GM13977 (cell line): ENCODE measurements around the gene FKBP3.

Source experiments
- DNase-seq: peaks from one replicate; pipeline ENCODE4 v3.0.0; 2012; ENCODE audit warnings: low spot score
- in situ Hi-C: fragments of 300-500 bp; cut with MboI; formaldehyde crosslinking; loops from one replicate; pipeline ENCODE4 v1.12.0; 2022; ENCODE audit warnings: low sequenced_read_pairs, low pct_unique_long_range_greater_than_20kb, mixed read lengths, inconsistent platforms; ENCODE audit not compliant: unreplicated experiment
- TF ChIP-seq, protein P1 (sequence below): IDR thresholded peaks from 2 replicates; pipeline ENCODE4 v1.5.1; 2012; ENCODE audit warnings: mild to moderate bottlenecking, control low read depth; ENCODE audit not compliant: insufficient read depth; ENCODE audit errors: extremely low read depth, missing control alignments

Gene FKBP3

DNA sequence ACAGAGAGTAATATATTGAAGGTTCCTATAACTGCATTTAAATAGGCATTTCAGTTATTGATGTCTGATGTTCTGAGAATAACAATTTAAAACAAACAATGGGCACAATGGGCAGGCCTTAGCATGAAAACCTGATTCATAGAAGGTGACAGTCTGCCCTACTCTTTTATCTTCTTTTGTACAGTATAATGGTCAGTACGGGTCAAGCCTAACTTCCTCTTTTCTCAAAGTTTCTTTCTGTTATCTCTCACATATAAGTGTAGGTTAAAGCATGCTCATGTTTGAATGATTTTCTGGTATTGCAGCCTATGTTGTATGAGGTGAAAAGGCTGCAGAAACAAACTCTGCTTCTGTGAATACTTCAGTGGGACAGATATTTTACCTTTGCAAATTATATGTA is 14.2 kb downstream of the FKBP3 start:
- DNase-seq, result no peak
- TF ChIP-seq, protein P1, sequence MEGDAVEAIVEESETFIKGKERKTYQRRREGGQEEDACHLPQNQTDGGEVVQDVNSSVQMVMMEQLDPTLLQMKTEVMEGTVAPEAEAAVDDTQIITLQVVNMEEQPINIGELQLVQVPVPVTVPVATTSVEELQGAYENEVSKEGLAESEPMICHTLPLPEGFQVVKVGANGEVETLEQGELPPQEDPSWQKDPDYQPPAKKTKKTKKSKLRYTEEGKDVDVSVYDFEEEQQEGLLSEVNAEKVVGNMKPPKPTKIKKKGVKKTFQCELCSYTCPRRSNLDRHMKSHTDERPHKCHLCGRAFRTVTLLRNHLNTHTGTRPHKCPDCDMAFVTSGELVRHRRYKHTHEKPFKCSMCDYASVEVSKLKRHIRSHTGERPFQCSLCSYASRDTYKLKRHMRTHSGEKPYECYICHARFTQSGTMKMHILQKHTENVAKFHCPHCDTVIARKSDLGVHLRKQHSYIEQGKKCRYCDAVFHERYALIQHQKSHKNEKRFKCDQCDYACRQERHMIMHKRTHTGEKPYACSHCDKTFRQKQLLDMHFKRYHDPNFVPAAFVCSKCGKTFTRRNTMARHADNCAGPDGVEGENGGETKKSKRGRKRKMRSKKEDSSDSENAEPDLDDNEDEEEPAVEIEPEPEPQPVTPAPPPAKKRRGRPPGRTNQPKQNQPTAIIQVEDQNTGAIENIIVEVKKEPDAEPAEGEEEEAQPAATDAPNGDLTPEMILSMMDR, result no peak
- in situ Hi-C loops, result no loop called here

DNA sequence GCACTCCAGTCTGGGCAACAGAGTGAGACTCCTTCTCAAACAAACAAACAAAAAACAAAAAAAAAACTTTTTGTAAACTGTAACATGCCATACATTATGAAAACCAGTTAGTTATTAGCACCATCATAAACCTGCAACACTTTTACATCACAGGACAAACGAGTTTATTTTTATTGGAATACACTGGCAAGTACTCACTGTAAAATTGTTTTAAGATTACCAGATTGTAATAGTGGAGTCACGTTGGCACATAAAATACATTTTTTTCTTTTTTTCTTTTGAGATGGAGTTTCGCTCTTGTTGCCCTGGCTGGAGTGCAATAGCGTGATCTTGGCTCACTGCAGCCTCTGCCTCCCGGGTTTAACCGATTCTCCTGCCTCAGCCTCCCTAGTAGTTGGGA is 15.7 kb downstream of the FKBP3 start:
- TF ChIP-seq, protein P1, result no peak
- in situ Hi-C loops, result no loop called here
- no peak for DNase-seq

DNA sequence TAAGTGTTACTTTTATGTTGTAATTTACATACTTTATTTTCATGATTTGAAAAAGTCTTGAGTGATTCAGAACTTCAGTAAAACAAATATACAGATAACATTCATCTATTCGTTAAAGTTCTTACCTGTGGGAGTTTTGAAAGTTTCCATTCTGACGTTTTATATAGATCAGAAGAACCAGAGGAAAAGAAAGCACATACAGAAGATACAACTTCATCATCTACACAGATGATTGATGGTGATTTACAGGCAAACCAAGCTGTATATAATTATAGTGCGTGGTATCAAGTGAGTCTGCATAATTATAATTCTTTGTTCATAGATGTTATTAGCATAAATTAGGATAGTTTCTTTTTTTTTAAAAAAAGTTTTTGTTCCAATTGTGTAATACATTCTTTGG is 20.0 kb downstream of the FKBP3 start:
- in situ Hi-C loops, result no loop called here
- DNase-seq, result no peak
- TF ChIP-seq, protein P1, result no peak

DNA sequence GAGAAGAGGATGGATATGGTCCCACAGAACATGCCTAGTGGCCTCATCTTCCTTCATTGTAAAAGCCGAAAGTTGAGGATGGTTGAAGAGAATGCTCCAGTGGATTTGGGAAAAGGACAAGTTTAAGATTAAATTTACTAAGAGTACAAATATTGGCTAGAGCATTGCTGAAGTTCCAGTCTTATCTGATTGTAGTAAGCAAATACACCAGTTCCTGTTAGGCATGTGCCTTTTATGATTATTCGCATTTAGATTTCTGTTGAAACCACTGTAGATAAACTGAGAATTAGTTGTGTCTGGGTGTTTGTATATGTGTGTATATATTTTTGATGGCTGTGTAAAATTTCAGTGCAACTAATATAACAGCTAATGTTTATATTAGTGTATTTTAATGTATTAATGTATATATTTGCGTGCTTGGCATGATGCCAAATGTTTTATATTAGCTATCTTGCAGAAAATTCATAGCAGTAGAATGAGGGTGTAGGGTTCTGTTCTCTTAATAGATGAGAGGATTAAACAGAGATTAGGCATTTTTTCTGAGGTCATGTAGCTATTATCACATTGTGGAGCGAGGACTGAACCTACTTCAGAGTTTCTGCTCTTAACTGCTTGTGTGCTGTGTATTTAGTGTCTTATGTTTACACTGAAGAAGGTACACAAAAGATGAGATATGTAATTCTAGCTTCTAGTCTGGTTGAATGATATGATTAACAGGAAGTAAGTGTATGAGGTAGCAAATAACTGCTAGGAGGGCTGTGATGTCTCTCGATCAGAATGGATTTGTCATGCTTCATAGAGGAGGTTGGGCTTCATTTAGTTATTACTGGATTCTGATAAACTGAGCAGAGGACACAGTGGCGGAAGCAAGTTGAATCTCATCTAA is 21.1 kb downstream of the FKBP3 start:
- TF ChIP-seq, protein P1, result no peak
- DNase-seq, result no peak
- in situ Hi-C loops, result no loop called here

DNA sequence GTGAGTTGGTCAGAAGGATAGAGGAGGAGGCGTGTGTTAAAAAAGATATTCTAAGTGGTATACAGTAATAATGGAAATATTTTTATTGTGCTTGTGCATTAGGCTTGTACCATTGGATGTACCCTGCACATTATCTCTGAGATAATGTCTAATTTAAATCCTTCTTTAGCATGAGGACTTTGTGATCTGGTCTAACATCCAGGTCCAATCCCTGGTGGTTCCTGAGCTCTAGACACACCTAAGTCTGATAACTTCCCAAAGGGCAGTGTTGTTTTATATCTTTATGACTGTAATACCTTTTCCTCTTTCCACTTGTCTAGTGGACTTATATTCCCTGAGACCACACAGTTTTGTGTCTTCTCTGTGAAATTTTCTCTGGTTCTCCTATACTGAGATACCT is 29.7 kb downstream of the FKBP3 start:
- in situ Hi-C loops, result no loop called here
- no peak for DNase-seq
- TF ChIP-seq, protein P1, result no peak

DNA sequence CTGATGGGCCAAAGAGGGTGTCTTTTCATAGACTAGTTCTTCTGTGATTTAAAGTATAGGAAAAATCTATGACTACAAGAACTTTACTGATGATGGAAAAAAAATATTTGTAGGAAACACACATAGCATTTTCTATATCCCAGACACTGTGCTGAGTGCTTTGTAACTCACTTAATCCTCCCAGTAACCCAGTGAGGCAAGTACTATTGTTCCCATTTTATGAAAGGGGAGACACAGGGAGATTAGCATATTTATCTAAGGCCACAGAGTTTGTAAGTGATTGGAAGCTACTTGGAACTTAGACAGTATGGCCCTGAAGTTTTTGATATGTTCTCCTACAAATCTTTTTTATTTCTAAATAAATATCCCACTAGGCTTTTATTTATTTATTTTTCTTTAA is 30.5 kb downstream of the FKBP3 start:
- in situ Hi-C loops, result no loop called here
- DNase-seq, result no peak

More for the DNA sequence above, 30.5 kb downstream of the FKBP3 start:
- TF ChIP-seq, protein P1, result no peak
